Stromal cell of bone marrow (primary cell): Measurements from ENCODE around the gene PRKACB.
"Not testable (repeated sequence)": the region's sequence is repeated elsewhere in the genome, so short reads cannot be mapped to it uniquely, and the experiment has no call there.

Experiments
- DNase-seq: peaks from one replicate; pipeline ENCODE4 v3.0.0-alpha.2; 2012; ENCODE audit warnings: low read depth

Gene PRKACB

GRCh38 chr1:84223751-84224432, 79.8 kb downstream of the PRKACB start:
- no peak for DNase-seq

GRCh38 chr1:84224905-84225304, 80.8 kb downstream of the PRKACB start:
- DNase-seq = no peak

DNA sequence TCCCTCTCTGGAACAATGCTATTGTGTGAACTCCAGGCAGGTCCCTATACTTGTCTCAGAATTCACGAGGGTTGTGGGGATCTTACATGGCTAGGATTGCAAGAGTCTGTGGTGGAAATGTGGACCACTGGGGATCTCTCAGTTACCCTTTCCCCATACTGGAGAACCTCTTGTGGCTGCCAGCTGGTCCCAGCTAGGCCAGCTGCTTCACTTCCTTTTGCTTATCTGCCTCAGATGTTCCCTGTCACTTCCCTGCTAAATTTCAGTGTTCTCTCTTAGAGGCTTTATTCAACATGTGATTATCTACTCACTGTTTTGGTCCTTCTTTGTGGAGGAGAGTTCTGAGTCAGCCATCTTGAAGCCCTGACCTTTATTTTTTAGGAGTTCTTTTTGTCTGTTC, 81.6 kb downstream of the PRKACB start:
- no peak for DNase-seq

GRCh38 chr1:84232676-84233075, 88.6 kb downstream of the PRKACB start:
- DNase-seq = not testable (repeated sequence)

- no peak for DNase-seq
Observed at GRCh38 chr1:84236256-84236655, 92.2 kb downstream of the PRKACB start.

GRCh38 chr1:84242641-84243040, 98.6 kb downstream of the PRKACB start:
- no peak for DNase-seq

- DNase-seq = no peak
Observed at GRCh38 chr1:84245563-84245962, 101.5 kb downstream of the PRKACB start.

GRCh38 chr1:84246213-84246612, 102.1 kb downstream of the PRKACB start:
- no peak for DNase-seq

GRCh38 chr1:84247425-84248220, 103.6 kb downstream of the PRKACB start:
- no peak for DNase-seq

- no peak for DNase-seq
Observed at GRCh38 chr1:84250668-84251067, 106.6 kb downstream of the PRKACB start.

- DNase-seq = no peak
Observed at GRCh38 chr1:84253036-84253435, 109.0 kb downstream of the PRKACB start.

DNA sequence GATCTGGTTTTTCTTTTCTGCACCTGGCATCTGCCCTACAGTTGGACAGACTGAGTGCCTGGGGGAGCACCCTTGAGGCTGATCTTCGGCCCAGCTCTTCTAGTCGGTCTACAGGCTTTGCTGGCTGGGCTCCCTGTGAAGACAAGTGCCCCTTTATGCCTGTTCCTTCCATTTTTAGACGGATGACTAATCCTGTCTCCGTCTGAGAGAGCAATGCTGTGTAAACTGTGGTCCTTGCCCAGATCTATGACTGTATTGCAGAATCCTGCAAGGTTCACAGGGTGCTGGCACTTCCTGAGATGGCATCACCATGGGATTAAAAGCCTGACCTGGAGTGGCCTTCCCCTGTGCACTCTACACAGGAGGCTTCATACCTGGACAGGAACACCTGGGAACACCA, 109.8 kb downstream of the PRKACB start:
- peak; percentile 84 for DNase-seq

- no peak for DNase-seq
Observed at GRCh38 chr1:84254703-84255238, 110.7 kb downstream of the PRKACB start.

DNA sequence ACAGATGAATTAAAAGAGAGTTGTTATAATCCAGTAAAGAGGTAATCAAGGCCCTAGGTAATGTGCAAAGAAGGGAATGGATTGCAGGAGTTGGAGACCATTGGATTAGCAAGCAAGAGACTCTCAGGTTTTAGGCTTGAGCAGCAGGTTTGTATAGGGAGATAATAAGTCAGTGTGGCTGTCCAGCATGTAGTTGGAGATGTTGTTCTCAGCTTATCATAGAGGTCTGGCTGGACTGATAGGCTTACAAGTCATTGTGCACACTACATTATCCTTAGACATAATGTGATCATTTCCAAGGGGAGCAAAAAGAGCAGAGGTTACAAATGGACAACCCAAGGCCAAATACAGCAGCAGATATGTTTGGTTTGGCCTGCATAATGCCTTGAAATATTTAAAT, 111.5 kb downstream of the PRKACB start:
- DNase-seq = no peak

DNA sequence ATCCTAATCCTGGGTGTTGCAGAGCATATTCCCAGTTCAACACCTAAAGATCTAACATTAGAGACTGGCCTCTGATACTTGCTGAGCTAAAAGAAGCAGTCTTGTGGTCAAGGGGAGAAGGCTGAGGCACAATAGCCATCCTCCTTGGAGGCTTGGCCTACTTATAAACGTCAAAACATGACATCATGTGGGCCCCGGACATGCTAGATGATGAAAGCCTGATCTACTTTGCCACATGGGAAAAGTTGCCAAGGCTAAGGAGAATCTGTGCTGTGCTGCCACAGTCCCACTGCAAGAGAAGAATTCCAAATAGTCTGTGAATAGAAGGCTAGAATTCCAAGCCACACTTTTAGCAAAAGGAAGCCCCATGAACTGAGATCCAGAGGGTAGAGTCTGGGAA, 113.5 kb downstream of the PRKACB start:
- no peak for DNase-seq

DNA sequence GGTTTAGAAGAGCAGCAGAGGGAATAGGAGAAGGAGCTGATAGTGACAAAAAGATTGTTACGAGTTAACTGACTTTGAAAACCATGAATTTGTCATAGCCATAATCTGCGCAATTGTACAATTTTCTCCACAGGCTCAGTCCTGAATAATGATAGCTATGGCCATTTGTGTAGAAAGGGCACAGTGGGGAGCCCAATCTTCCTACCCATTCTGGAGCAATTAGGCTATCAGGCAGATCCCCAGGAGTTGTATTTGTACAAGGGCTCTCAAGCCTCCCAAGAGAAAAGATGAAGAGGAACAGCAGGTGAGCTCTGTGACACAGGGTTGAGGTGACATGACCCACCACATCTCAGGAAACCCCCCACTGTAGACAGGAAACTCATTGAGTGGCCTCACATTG, 115.3 kb downstream of the PRKACB start:
- DNase-seq = no peak

- no peak for DNase-seq
Observed at GRCh38 chr1:84259989-84260388, 115.9 kb downstream of the PRKACB start.

DNA sequence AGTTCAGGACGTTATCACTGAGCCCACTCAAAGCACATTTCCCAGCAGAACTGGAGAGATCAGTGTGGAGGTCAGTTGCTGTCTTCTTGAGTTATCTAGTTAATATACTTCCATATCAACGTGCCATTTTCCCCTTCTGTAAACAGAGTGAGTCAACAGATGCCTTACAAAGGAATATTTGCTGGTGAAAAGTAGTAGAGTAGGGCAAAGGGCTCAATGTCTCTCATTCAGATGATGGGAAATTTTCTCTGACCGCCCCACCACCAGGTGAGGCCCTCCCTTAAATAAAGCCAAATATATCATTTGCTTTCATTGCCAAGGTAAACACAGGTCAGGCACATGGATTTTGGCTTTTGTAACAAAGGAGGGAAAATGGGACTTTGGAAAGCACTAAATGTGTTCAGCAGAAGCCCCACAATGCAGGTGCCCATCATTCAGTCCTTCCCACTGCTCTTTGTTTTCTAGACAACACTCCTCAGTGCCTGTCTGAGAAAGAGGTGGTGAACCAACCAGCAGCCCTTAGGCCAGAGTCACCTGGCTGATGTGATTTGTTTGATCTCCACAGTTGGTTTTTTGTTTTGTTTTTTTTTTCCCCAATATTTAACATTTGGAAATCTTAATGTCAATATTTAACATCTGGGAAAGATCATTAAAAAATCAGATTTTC, 116.9 kb downstream of the PRKACB start:
- no peak for DNase-seq

DNA sequence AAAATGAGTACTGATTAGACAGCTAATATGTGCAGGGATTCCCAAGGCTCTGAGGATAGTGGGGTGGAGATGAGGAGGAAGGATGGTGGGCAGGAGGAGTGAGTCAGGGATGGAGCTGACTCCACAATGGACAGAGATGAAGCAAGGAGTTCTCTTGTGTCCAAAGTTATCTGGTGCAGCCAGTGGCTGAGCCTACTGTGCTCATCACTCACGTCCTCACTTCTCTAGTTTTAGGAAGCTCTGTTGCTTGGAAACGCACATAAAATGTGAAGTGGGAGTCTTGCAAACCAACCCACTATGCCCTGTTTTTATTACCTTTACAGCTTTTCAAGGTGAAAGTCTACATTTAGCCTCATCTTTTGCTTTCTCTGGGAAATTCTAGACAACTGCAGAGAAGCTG, 120.9 kb downstream of the PRKACB start:
- no peak for DNase-seq

DNA sequence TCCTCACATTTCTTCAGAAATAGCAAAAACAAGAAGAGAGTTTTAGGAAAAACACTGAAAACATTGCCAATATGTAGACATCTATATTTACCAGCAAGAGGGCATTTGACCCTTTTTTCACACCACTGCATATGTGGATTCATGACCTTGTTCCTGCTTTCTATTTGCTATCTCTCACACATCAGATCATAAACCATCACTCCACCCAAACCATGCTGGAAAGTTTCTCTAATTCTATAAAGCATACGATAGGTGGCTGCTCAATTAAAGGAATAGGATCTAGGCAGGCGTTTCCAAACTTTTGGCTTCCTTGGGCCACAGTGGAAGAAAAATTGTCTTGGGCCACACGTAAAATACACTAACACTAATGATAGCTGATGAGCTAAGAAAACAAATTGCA, 121.8 kb downstream of the PRKACB start:
- no peak for DNase-seq

DNA sequence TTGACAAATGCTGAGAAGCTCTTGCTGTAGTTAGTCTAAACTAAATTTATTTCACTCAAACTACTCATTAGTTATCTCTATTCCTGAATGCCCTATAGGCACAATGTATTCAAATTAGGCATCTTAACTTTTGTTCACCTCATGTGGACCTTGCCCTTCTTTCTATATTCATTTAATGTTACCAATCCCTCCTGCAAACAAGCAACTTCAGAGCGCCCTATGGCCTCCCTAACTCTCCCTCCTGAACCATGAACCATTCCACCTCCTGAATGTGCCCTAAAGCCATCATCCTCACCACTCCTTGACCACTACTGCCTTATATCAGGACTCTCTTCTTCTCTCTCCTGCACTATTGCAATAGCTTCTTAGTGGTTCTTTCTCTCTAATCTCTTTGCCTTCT, 122.7 kb downstream of the PRKACB start:
- no peak for DNase-seq

GRCh38 chr1:84267476-84267875, 123.4 kb downstream of the PRKACB start:
- DNase-seq = no peak

GRCh38 chr1:84268346-84268745, 124.3 kb downstream of the PRKACB start:
- no peak for DNase-seq
